ENCODE data around the gene PCDHA6. TPM values are rescaled to one million over a fixed set of nuclear protein-coding genes. Genes with fewer than 3 reads are reported as not detected.
"Not testable (repeated sequence)": the region's sequence is repeated elsewhere in the genome, so short reads cannot be mapped to it uniquely, and the experiment has no call there.

The PCDHA6 gene
- total RNA-seq, 2 donors from 2014 or later, result 0.20 to 0.82 TPM

DNA sequence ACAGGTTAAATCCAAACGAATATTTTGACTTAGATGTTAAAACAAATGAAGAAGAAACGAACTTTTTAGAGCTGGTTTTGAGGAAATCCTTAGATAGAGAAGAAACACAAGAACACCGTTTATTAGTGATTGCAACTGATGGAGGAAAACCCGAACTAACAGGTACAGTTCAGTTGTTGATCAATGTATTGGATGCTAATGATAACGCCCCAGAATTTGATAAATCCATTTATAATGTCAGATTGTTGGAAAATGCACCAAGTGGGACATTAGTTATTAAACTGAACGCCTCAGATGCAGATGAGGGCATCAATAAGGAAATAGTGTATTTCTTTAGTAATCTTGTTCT, 5.5 kb upstream of the PCDHA6 start:
- Histone ChIP-seq H3K4me3 (no peak overlapping the region), H3K27ac (no peak overlapping the region), H3K36me3 (no peaks in the 10 kb centered on the region), H3K27me3 (no peaks in the 10 kb centered on the region), H3K4me1 (no peaks in the 10 kb centered on the region), H3K9me3 (peaks cover 0 to 36% of the 10 kb centered on the region in 2 donors)
- TF ChIP-seq, protein P1, sequence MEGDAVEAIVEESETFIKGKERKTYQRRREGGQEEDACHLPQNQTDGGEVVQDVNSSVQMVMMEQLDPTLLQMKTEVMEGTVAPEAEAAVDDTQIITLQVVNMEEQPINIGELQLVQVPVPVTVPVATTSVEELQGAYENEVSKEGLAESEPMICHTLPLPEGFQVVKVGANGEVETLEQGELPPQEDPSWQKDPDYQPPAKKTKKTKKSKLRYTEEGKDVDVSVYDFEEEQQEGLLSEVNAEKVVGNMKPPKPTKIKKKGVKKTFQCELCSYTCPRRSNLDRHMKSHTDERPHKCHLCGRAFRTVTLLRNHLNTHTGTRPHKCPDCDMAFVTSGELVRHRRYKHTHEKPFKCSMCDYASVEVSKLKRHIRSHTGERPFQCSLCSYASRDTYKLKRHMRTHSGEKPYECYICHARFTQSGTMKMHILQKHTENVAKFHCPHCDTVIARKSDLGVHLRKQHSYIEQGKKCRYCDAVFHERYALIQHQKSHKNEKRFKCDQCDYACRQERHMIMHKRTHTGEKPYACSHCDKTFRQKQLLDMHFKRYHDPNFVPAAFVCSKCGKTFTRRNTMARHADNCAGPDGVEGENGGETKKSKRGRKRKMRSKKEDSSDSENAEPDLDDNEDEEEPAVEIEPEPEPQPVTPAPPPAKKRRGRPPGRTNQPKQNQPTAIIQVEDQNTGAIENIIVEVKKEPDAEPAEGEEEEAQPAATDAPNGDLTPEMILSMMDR (IDR thresholded peaks at IDR 0.05), result no peak
- no peak for DNase-seq (ENCODE audit: low spot score)

DNA sequence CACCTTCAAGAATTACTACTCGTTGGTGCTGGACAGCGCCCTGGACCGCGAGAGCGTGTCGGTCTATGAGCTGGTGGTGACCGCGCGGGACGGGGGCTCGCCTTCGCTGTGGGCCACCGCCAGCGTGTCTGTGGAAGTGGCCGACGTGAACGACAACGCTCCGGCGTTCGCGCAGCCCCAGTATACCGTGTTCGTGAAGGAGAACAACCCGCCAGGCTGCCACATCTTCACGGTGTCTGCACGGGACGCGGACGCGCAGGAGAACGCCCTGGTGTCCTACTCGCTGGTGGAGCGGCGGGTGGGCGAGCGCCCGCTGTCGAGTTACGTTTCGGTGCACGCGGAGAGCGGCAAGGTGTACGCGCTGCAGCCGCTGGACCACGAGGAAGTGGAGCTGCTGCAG, 4.8 kb upstream of the PCDHA6 start:
- not testable (repeated sequence) for H3K27ac ChIP-seq; DNase-seq (ENCODE audit: low spot score); H3K36me3 ChIP-seq; H3K4me1 ChIP-seq; H3K4me3 ChIP-seq; H3K27me3 ChIP-seq
- H3K9me3 ChIP-seq, result peaks cover 0 to 42% of the 10 kb centered on the region in 2 donors

DNA sequence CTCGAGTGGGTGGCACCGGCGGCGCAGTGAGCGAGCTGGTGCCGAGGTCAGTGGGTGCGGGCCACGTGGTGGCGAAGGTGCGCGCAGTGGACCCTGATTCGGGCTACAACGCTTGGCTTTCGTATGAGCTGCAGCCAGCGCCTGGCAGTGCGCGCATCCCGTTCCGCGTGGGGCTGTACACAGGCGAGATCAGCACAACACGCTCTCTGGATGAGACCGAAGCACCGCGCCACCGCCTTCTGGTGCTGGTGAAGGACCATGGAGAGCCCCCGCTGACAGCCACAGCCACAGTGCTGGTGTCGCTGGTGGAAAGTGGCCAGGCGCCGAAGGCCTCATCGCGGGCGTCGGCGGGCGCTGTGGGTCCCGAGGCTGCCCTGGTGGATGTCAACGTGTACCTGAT, 4.3 kb upstream of the PCDHA6 start:
- Histone ChIP-seq H3K4me1 (no peaks in the 10 kb centered on the region), H3K4me3 (no peak overlapping the region), H3K36me3 (no peaks in the 10 kb centered on the region), H3K27ac (no peak overlapping the region), H3K27me3 (no peaks in the 10 kb centered on the region), H3K9me3 (peaks cover 0 to 47% of the 10 kb centered on the region in 2 donors)
- no peak for DNase-seq (ENCODE audit: low spot score)
- TF ChIP-seq, protein P1 (IDR thresholded peaks at IDR 0.05), result no peak

DNA sequence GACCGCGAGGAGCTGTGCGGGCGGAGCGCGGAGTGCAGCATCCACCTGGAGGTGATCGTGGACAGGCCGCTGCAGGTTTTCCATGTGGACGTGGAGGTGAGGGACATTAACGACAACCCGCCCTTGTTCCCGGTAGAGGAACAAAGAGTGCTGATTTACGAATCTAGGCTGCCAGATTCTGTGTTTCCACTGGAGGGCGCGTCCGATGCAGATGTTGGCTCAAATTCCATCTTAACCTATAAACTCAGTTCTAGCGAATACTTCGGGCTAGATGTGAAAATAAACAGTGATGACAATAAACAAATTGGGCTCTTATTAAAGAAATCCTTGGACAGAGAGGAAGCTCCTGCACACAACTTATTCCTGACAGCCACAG, 590 bp downstream of the PCDHA6 start:
- TF ChIP-seq, protein P1 (IDR thresholded peaks at IDR 0.05), result no peak
- no peak for DNase-seq (ENCODE audit: low spot score)
- no peaks in the 10 kb centered on the region for H3K36me3 ChIP-seq
- no peaks in the 10 kb centered on the region for H3K4me1 ChIP-seq
- H3K27me3 ChIP-seq, result peaks cover 0 to 3% of the 10 kb centered on the region in 2 donors
- H3K9me3 ChIP-seq, result peaks cover 0 to 56% of the 10 kb centered on the region in 2 donors
- peak overlapping the region in 1 of 2 donors; percentile 36 for H3K4me3 ChIP-seq
- no peak overlapping the region for H3K27ac ChIP-seq

- not testable (repeated sequence) for H3K36me3 ChIP-seq; DNase-seq (ENCODE audit: low spot score); H3K4me1 ChIP-seq; H3K4me3 ChIP-seq; H3K27me3 ChIP-seq; H3K27ac ChIP-seq
- H3K9me3 ChIP-seq, result peaks cover 0 to 69% of the 10 kb centered on the region in 2 donors
These were observed 2.0 kb downstream of the PCDHA6 start for GRCh38 chr5:140829511-140830501.

DNA sequence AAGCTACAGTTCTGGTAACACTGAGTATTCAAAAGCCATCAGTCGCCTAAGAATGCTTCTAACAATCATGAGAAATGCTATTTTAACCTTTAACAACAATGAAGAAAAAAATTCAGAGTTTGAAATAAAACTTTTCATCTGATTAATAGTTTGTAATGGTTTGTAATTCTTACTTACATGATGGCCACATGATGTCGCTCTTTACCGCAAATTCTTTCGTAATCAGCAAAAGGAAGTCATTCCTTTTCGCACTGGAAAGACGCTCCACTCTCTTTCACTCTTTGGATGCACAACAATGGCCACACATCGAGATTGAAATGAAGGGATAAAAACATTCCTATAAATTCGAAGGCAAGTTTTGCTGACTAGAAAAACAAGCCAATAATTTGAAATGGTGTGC, 6.2 kb downstream of the PCDHA6 start, which contains the start of gene PCDHA7:
Gene PCDHA7 (plus strand): TSS at position 277 of the 400 bp plus-strand sequence. CDS start 115 bp downstream, at position 392.
- no peak within 1 kb of the TSS for H3K27ac ChIP-seq
- H3K27me3 ChIP-seq, result peaks cover 0 to 3% of the 10 kb centered on the region in 2 donors
- TF ChIP-seq, protein P1 (IDR thresholded peaks at IDR 0.05), result peak in 1 of 2 donors; percentile 30
- H3K9me3 ChIP-seq, result peaks cover 0 to 55% of the 10 kb centered on the region in 2 donors
- no peaks in the 10 kb centered on the region for H3K4me1 ChIP-seq
- no peak for DNase-seq (ENCODE audit: low spot score)
- H3K36me3 ChIP-seq, result no peaks in the 10 kb centered on the region
- peak within 1 kb of the TSS in 1 of 2 donors; percentile 29 for H3K4me3 ChIP-seq

DNA sequence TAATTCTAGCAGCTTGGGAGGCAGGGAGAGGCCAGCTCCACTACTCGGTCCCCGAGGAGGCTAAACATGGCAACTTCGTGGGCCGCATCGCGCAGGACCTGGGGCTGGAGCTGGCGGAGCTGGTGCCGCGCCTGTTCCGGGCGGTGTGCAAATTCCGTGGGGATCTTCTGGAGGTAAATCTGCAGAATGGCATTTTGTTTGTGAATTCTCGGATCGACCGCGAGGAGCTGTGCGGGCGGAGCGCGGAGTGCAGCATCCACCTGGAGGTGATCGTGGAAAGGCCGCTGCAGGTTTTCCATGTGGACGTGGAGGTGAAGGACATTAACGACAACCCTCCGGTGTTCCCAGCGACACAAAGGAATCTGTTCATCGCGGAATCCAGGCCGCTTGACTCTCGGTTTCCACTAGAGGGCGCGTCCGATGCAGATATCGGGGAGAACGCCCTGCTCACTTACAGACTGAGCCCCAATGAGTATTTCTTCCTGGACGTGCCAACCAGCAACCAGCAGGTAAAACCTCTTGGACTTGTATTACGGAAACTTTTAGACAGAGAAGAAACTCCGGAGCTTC, 6.8 kb downstream of the PCDHA6 start:
- Histone ChIP-seq H3K9me3 (peaks cover 0 to 51% of the 10 kb centered on the region in 2 donors), H3K4me3 (peak overlapping the region in 1 of 2 donors; percentile 29)
- H3K36me3 ChIP-seq; H3K27ac ChIP-seq; H3K27me3 ChIP-seq; H3K4me1 ChIP-seq; DNase-seq (ENCODE audit: low spot score): not testable (repeated sequence)
